Measurements from ENCODE around the gene ADAMTS6. TPM values are rescaled to one million over a fixed set of nuclear protein-coding genes. Genes with fewer than 3 reads are reported as not detected.

ADAMTS6 gene, protein sequence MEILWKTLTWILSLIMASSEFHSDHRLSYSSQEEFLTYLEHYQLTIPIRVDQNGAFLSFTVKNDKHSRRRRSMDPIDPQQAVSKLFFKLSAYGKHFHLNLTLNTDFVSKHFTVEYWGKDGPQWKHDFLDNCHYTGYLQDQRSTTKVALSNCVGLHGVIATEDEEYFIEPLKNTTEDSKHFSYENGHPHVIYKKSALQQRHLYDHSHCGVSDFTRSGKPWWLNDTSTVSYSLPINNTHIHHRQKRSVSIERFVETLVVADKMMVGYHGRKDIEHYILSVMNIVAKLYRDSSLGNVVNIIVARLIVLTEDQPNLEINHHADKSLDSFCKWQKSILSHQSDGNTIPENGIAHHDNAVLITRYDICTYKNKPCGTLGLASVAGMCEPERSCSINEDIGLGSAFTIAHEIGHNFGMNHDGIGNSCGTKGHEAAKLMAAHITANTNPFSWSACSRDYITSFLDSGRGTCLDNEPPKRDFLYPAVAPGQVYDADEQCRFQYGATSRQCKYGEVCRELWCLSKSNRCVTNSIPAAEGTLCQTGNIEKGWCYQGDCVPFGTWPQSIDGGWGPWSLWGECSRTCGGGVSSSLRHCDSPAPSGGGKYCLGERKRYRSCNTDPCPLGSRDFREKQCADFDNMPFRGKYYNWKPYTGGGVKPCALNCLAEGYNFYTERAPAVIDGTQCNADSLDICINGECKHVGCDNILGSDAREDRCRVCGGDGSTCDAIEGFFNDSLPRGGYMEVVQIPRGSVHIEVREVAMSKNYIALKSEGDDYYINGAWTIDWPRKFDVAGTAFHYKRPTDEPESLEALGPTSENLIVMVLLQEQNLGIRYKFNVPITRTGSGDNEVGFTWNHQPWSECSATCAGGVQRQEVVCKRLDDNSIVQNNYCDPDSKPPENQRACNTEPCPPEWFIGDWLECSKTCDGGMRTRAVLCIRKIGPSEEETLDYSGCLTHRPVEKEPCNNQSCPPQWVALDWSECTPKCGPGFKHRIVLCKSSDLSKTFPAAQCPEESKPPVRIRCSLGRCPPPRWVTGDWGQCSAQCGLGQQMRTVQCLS (N-terminal part only)
- total RNA-seq, result 1 to 10 TPM in 3 of 4 donors, under 1 TPM in 1; 0.34 to 2.8 (median 2.0) TPM

DNA sequence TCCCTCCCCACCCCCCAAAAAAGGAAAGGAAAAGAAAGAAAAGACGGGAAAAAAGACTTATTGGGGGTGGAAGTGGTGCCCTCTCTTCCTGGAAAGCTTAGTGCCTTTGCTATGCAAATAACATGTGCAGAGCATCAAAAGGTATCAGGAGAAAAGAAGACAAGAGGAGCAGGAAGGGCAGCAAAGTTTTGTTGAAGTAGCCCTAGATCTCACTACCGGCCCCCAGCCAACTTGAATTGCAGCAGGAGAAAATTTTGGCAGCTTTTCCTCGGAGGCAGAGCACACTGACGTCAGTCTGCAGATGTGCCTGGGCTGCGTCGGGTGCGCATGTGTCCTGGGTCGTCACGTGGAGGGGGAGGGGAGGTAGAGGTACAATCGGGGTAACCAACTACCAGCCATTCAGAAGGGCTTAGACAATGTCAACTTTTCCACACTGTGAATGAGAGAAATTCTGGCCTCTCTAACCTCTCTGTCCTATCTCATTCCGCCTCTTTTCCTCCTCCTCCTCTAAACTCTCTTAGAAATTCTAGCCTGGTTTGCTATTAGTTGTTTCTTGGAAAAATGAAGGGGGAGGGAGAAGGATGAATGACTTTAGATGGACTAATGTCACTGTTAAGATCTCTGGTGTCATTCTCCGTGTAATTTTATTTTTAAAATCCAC is at the start of gene ADAMTS6:
TSS of gene ADAMTS6 (minus strand) at position 286 of the 661 bp plus-strand sequence. CDS start 8,247 bp downstream, outside the sequence.
- TF ChIP-seq POLR2AphosphoS5 (IDR thresholded peaks at IDR 0.05) (peak in 1 of 3 donors; percentile 15), POLR2A (IDR thresholded peaks at IDR 0.05) (no peak)
- no peaks in the 10 kb centered on the region for H3K9me3 ChIP-seq
- no peaks in the 10 kb centered on the region for H3K36me3 ChIP-seq
- H3K27me3 ChIP-seq, result no peaks in the 10 kb centered on the region
- WGBS, result under 1% methylated on average over 12 of the region's 12 CpGs
- DNase-seq (ENCODE audit: low spot score in 2 of 2), result peak; percentile 94
- H3K4me1 ChIP-seq, result peaks cover 29% of the 10 kb centered on the region
- H3K4me3 ChIP-seq, result peak within 1 kb of the TSS; percentile 58
- peak within 1 kb of the TSS; percentile 80 for H3K27ac ChIP-seq

DNA sequence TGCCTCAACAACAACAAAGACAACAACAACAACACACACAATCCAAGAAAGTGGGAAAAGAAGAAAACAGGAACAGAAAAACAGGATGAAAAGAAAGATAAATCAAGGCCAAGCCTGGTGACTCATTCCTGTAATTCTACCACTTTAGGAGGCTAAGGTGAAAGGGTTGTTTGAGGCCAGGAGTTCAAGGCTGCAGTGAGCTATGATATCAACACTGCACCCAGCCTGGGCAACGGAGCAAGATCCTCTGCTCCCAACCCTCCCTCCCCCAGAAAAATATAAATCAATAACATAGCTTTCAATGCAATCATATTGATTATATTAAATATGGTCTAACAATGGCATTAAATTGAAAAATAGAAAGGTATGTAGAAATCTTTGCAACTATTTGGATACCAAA is 49.2 kb upstream of the ADAMTS6 start:
- DNase-seq (ENCODE audit: low spot score in 2 of 2), result no peak
- no peaks in the 10 kb centered on the region for H3K27me3 ChIP-seq
- WGBS, result 89% methylated on average over 1 of the region's 1 CpG

DNA sequence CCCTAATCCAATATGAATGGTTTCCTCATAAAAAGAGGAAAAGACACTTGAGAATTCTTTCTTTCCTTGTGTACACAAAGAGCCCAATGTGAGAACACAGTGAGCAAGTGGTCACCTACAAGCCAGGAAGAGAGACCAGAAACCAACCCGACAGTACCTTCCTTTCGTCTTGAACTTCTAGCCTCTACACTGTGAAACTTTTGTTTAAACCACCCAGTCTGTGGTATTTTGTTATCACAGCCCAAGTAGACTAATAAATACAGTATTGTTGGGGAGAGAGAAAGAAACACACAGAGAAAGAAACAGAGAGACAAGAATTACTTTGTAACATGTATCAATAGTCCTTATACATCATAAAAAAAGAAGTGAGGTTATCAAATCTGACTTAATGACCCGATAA is 44.0 kb upstream of the ADAMTS6 start:
- Histone ChIP-seq H3K4me3 (no peak overlapping the region), H3K9me3 (no peaks in the 10 kb centered on the region), H3K27me3 (no peaks in the 10 kb centered on the region), H3K36me3 (no peaks in the 10 kb centered on the region), H3K27ac (no peak overlapping the region), H3K4me1 (no peaks in the 10 kb centered on the region)
- TF ChIP-seq, protein P1, sequence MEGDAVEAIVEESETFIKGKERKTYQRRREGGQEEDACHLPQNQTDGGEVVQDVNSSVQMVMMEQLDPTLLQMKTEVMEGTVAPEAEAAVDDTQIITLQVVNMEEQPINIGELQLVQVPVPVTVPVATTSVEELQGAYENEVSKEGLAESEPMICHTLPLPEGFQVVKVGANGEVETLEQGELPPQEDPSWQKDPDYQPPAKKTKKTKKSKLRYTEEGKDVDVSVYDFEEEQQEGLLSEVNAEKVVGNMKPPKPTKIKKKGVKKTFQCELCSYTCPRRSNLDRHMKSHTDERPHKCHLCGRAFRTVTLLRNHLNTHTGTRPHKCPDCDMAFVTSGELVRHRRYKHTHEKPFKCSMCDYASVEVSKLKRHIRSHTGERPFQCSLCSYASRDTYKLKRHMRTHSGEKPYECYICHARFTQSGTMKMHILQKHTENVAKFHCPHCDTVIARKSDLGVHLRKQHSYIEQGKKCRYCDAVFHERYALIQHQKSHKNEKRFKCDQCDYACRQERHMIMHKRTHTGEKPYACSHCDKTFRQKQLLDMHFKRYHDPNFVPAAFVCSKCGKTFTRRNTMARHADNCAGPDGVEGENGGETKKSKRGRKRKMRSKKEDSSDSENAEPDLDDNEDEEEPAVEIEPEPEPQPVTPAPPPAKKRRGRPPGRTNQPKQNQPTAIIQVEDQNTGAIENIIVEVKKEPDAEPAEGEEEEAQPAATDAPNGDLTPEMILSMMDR (IDR thresholded peaks at IDR 0.05), result no peak
- TF ChIP-seq POLR2A (IDR thresholded peaks at IDR 0.05) (no peak), POLR2AphosphoS5 (IDR thresholded peaks at IDR 0.05) (no peak), EP300 (IDR thresholded peaks at IDR 0.05) (no peak)
- no peak for DNase-seq (ENCODE audit: low spot score in 2 of 2)
- 87% methylated on average over 3 of the region's 3 CpGs for WGBS

More for the DNA sequence above, 49.2 kb upstream of the ADAMTS6 start:
- no peak overlapping the region for H3K27ac ChIP-seq
- H3K4me1 ChIP-seq, result no peaks in the 10 kb centered on the region
- H3K36me3 ChIP-seq, result no peaks in the 10 kb centered on the region
- no peak overlapping the region for H3K4me3 ChIP-seq
- H3K9me3 ChIP-seq, result no peaks in the 10 kb centered on the region
- no peak for TF ChIP-seq POLR2AphosphoS5 (IDR thresholded peaks at IDR 0.05)
- TF ChIP-seq POLR2A (IDR thresholded peaks at IDR 0.05), result no peak
- TF ChIP-seq, protein P1 (IDR thresholded peaks at IDR 0.05), result no peak
- no peak for TF ChIP-seq EP300 (IDR thresholded peaks at IDR 0.05)

DNA sequence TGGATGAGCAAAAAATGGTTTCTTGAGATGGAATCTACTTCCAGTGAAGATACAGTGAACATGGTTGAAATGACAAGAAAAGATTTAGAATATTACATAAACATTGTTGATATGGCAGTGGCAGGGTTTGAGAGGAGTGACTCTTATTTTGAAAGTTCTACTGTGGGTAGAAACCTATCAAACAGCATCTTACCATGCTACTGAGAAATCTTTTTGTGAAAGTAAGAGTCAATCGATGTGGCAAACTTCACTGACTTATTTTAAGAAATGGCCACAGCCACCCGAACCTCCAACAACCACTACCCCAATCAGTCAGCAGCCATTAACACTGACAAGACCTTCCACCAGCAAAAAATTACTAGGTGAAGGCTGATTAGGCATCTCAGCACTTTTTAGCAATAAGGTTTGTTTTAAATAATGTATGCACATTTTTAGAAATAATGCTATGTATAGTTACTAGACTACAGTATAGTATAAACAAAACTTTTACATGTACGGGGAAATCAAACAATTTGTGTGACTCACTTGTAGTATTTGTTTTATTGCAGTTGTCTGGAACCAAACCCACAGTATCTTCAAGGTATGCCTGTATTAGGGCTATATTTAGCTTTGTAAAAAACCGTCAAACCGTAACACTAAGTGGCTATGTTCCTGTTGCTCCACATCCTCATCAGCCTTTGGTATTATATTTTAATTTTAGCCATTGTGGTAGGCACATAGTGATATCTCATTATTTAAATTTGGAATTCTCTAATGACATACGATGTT is 30.6 kb upstream of the ADAMTS6 start:
- WGBS, result 79% methylated on average over 6 of the region's 6 CpGs
- DNase-seq (ENCODE audit: low spot score in 2 of 2), result no peak

More for the DNA sequence above, 30.6 kb upstream of the ADAMTS6 start:
- Histone ChIP-seq H3K4me3 (no peak overlapping the region), H3K36me3 (no peaks in the 10 kb centered on the region), H3K4me1 (no peaks in the 10 kb centered on the region), H3K27me3 (no peaks in the 10 kb centered on the region), H3K27ac (no peak overlapping the region), H3K9me3 (no peaks in the 10 kb centered on the region)
- no peak for TF ChIP-seq EP300 (IDR thresholded peaks at IDR 0.05)
- TF ChIP-seq POLR2A (IDR thresholded peaks at IDR 0.05), result no peak
- TF ChIP-seq, protein P1 (IDR thresholded peaks at IDR 0.05), result no peak
- TF ChIP-seq POLR2AphosphoS5 (IDR thresholded peaks at IDR 0.05), result no peak

Data from suprapubic skin (tissue), 4 donors.